K562 (cell line): ENCODE data around the gene NPR3. TPM values are rescaled to one million over a fixed set of nuclear protein-coding genes. Genes with fewer than 3 reads are reported as not detected.

Experiments used
- ATAC-seq: fragments of 200-7000 bp; cut with Tn5 transposase; 3 replicates; pipeline ENCODE4 v1.9.1; 2020; ENCODE audit warnings: moderate library complexity
- BruUV-seq: library from RNA; stranded (reverse); fragments of 400-500 nt; replicated peaks from 2 replicates; lab custom pipeline; 2021; lab: Mats Ljungman, UMichigan
- CTCF ChIA-PET: fragments of 300-600 bp; formaldehyde crosslinking; extraction: SDS; loops from one replicate; lab custom pipeline; 2021; ENCODE audit warnings: low intra/inter-chr PET ratio; lab: Yijun Ruan, JAX
- POLR2A ChIA-PET: fragments of 300-600, 350-650 bp; sonication (Branson Sonifier 250); formaldehyde crosslinking; extraction: SDS; loops from one replicate; lab custom pipeline; 2021; ENCODE audit warnings: antibody characterized with exemption, inconsistent platforms; lab: Yijun Ruan, JAX
- DNase-seq, 4 experiments: peaks; one replicate each; pipeline versions ENCODE4 v3.0.0 to v3.0.0-alpha.2; 2011 to 2018; ENCODE audit warnings: low spot score in 3 of 4, mixed read lengths in 3 of 4; ENCODE audit errors: extremely low read depth in 1 of 4
- FAIRE-seq: peaks from 2 replicates; lab custom pipeline; 2011; peaks lifted over from hg19 to GRCh38; lab: Jason Lieb, UNC
- H2AFZ ChIP-seq: 2 replicates; pipeline ENCODE4 v1.6.0; 2011; ENCODE audit warnings: low read depth, low read length, control low read depth, inconsistent platforms
- H3K27ac ChIP-seq: fragments of 200-600 bp; 3 replicates; pipeline ENCODE4 v1.8.0; 2011; ENCODE audit warnings: low read depth, mild to moderate bottlenecking, control low read depth, inconsistent platforms, low read length, moderate library complexity, mixed read lengths; ENCODE audit errors: extremely low read depth
- H3K27me3 ChIP-seq, 2 experiments: fragments of 300-600 bp in 1 of 2; 2 replicates in 1 of 2; 3 replicates in 1 of 2; pipeline versions ENCODE4 v1.6.0 to v1.8.0; 2011; ENCODE audit warnings: inconsistent platforms in 2 of 2, low read length in 2 of 2, mild to moderate bottlenecking in 1 of 2, mixed read lengths in 1 of 2, moderate library complexity in 1 of 2; ENCODE audit not compliant: control insufficient read depth in 2 of 2, insufficient read depth in 2 of 2
- H3K36me3 ChIP-seq: fragments of 300-600 bp; 3 replicates; pipeline ENCODE4 v1.8.0; 2011; ENCODE audit warnings: mild to moderate bottlenecking, low read length, inconsistent platforms; ENCODE audit not compliant: control insufficient read depth, insufficient read depth
- H3K4me1 ChIP-seq, 2 experiments: fragments of 200-600 bp in 1 of 2; replicated peaks in 1 of 2; 2 replicates in 1 of 2; 3 replicates in 1 of 2; pipeline versions ENCODE4 v1.5.1 to v1.8.0; 2011; ENCODE audit warnings: inconsistent platforms in 2 of 2, low read length in 2 of 2, mild to moderate bottlenecking in 1 of 2, mixed read lengths in 1 of 2, moderate library complexity in 1 of 2; ENCODE audit not compliant: control insufficient read depth in 2 of 2, insufficient read depth in 2 of 2
- H3K4me2 ChIP-seq: 2 replicates; pipeline ENCODE4 v1.6.1; 2011; ENCODE audit warnings: low read length, control low read depth, inconsistent platforms, mixed read lengths; ENCODE audit not compliant: insufficient read depth
- H3K4me3 ChIP-seq: fragments of 200-600 bp; sonication (generic), shearing (Covaris generic); 2 replicates; pipeline ENCODE4 v1.5.1; 2016; ENCODE audit warnings: control low read depth, inconsistent platforms
- H3K79me2 ChIP-seq: fragments of 200-600 bp; 3 replicates; pipeline ENCODE4 v1.8.0; 2011; ENCODE audit warnings: low read length, inconsistent platforms; ENCODE audit not compliant: control insufficient read depth, insufficient read depth
- H3K9ac ChIP-seq, 2 experiments: 2 replicates each; pipeline versions ENCODE4 v1.6.0 to v1.6.1; 2011; ENCODE audit warnings: low read depth in 2 of 2, low read length in 2 of 2, control low read depth in 1 of 2, inconsistent platforms in 1 of 2, mild to moderate bottlenecking in 1 of 2, mixed read lengths in 1 of 2; ENCODE audit not compliant: insufficient read depth in 1 of 2
- H3K9me1 ChIP-seq: one replicate; pipeline ENCODE4 v1.6.0; 2011; ENCODE audit warnings: inconsistent platforms, mild to moderate bottlenecking, low read length, moderate library complexity; ENCODE audit not compliant: control insufficient read depth, insufficient read depth
- H3K9me3 ChIP-seq: replicated peaks from 2 replicates; pipeline ENCODE4 v1.5.1; 2011; ENCODE audit warnings: low read depth, low read length, inconsistent platforms; ENCODE audit not compliant: control insufficient read depth, insufficient read depth
- H4K20me1 ChIP-seq: replicated peaks from 2 replicates; pipeline ENCODE4 v1.6.1; 2011; ENCODE audit warnings: low read length, inconsistent platforms, mixed read lengths; ENCODE audit not compliant: control insufficient read depth, insufficient read depth
- ARID2 ChIP-seq: fragments of 450-650 bp; IDR thresholded peaks from 2 replicates; pipeline ENCODE4 v1.6.1; 2017; ENCODE audit warnings: antibody characterized with exemption, mild to moderate bottlenecking
- CTCF ChIP-seq, 3 experiments: IDR thresholded peaks in 2 of 3; conservative IDR thresholded peaks in 1 of 3; 2 replicates each; pipeline ENCODE4 v1.5.1; 2011 to 2012; ENCODE audit warnings: low read length in 3 of 3, mild to moderate bottlenecking in 3 of 3, control low read depth in 2 of 3, improper control_type of control experiment in 1 of 3, inconsistent platforms in 1 of 3, low read depth in 1 of 3, mixed read lengths in 1 of 3, moderate library complexity in 1 of 3; ENCODE audit not compliant: insufficient read depth in 2 of 3
- FOXM1 ChIP-seq, 2 experiments: fragments of 450-650 bp in 1 of 2; sonication (generic) in 1 of 2; formaldehyde crosslinking in 1 of 2; IDR thresholded peaks; 2 replicates each; pipeline versions ENCODE4 v1.6.1 to v1.9.0; 2017 to 2022; ENCODE audit warnings: low read depth in 2 of 2, mild to moderate bottlenecking in 2 of 2, missing genetic modification reagents in 1 of 2, moderate library complexity in 1 of 2
- RAD21 ChIP-seq, 2 experiments: fragments of 250-450 bp in 1 of 2; fragments of 450-650 bp in 1 of 2; sonication (Bioruptor Pico) in 1 of 2; formaldehyde crosslinking in 1 of 2; IDR thresholded peaks in 1 of 2; conservative IDR thresholded peaks in 1 of 2; 2 replicates each; pipeline versions ENCODE4 v1.4.0 to v1.8.0; 2020 to 2022; ENCODE audit warnings: mild to moderate bottlenecking in 2 of 2, moderate library complexity in 1 of 2
- WGBS: fragments of 100-300 bp; shearing (Covaris generic); methylation state at CpG from one replicate; pipeline ENCODE4 v1.1.6; 2016; ENCODE audit warnings: low coverage, mixed read lengths; ENCODE audit not compliant: insufficient coverage; ENCODE audit errors: missing lambda C conversion rate; 5-methylcytosine and 5-hydroxymethylcytosine counted together
- in situ Hi-C: fragments of 300-500 bp; cut with MboI; formaldehyde crosslinking; loops from 4 replicates; pipeline ENCODE4 v1.15.0; 2018; ENCODE audit warnings: inconsistent platforms, mixed read lengths
- intact Hi-C: fragments of 100-400 bp; cut with micrococcal nuclease; formaldehyde crosslinking; loops from 2 replicates; pipeline ENCODE4 v1.14.2; 2022
- polyA plus RNA-seq, 8 experiments: library from polyadenylated mRNA; depleted of rRNA in 4 of 8; stranded (reverse) in 5 of 8; unstranded in 3 of 8; fragments of >200 nt; fragmentation: Nextera tagmentation in 2 of 8; fragmentation: Illumina TruSeq in 1 of 8; extraction: Ambion mirVana in 2 of 8; extraction: Trizol in 1 of 8; gene quantifications; 2 replicates each; pipeline versions ENCODE4 v1.2.1 to v1.2.3, GENCODE V29; 2011 to 2014; ENCODE audit warnings: inconsistent platforms in 1 of 8, missing spikeins in 1 of 8
- total RNA-seq, 7 experiments: library from RNA; depleted of rRNA in 6 of 7; stranded (reverse); fragments of >200 nt in 6 of 7; fragmentation: Illumina TruSeq in 2 of 7; extraction: Trizol in 2 of 7; gene quantifications; 2 replicates each; pipeline versions ENCODE4 v1.2.1 to v1.2.3, GENCODE V29; 2011 to 2021; ENCODE audit warnings: low replicate concordance in 1 of 7

Gene NPR3
- total and polyA plus RNA-seq, 9 of the 15 experiments (the other 6 are each of a cell fraction or from before 2014, with no cell fraction given), result 0.01 to 0.11 (median 0.04) TPM; not detected in 2

- no peak for FAIRE-seq
- CTCF ChIA-PET, result no interaction called here
- intact Hi-C loops, result no loop called here
- 0% methylated on average over 2 of the region's 2 CpGs for WGBS
- no peak overlapping the region for H3K27ac ChIP-seq
- peak in 1 of 2 experiments; percentile 38; a peak in 2 of 4 replicates for TF ChIP-seq RAD21 (CRISPR knock-in tag; conservative IDR thresholded peaks at IDR 0.05 in 1 of 2, IDR thresholded peaks at IDR 0.05 in 1 of 2)
- TF ChIP-seq ARID2, result no peak
- peak; percentile 22 to 47 (median 32); a peak in 2 of 6 replicates for TF ChIP-seq CTCF (IDR thresholded peaks at IDR 0.05 in 2 of 3, conservative IDR thresholded peaks at IDR 0.05 in 1 of 3; ENCODE audit: insufficient read depth in 2 of 3, low read depth in 1 of 3, low read length in 3 of 3)
- no peak for TF ChIP-seq FOXM1 (IDR thresholded peaks at IDR 0.05; ENCODE audit: low read depth)
- TF ChIP-seq FOXM1 (CRISPR knock-in tag; IDR thresholded peaks at IDR 0.05; ENCODE audit: low read depth), result no peak
- TF ChIP-seq, all 486 proteins: peak for 2
- no peaks in the 10 kb centered on the region for H3K4me1 ChIP-seq
- H3K79me2 ChIP-seq, result no peaks in the 10 kb centered on the region
- in situ Hi-C loops, result no loop called here
- no peaks in the 10 kb centered on the region for H3K9me3 ChIP-seq
- POLR2A ChIA-PET, result interaction anchor here (0.9 kb wide), 1 partner anchor 22 kb away, joined by 3 read pairs; no protein-coding TSS in a partner anchor
- H3K4me2 ChIP-seq, result no peak overlapping the region
- ATAC-seq (peak; percentile 74), DNase-seq (peak in 1 of 4 experiments; percentile 22)
- no peaks in the 10 kb centered on the region for H3K36me3 ChIP-seq
- H3K9ac ChIP-seq, result no peak overlapping the region
- H3K4me3 ChIP-seq, result no peak overlapping the region
- no peaks in the 10 kb centered on the region for H3K27me3 ChIP-seq
- no peaks in the 10 kb centered on the region for H4K20me1 ChIP-seq
- no peak overlapping the region for H2AFZ ChIP-seq
- H3K9me1 ChIP-seq, result no peaks in the 10 kb centered on the region
- BruUV-seq, result no TSS peak
Measured at GRCh38 chr5:32690153-32690552, 21.0 kb upstream of the NPR3 start.
